HUES48 (cell line): ENCODE results near the gene RETREG2.

ENCODE experiments used
- H3K27ac ChIP-seq: one replicate; pipeline ENCODE4 v1.7.0; 2013; ENCODE audit warnings: low read depth, low read length, inconsistent platforms
- H3K27me3 ChIP-seq: 2 replicates; pipeline ENCODE4 v1.6.1; 2013; ENCODE audit warnings: mild to moderate bottlenecking, low read length; ENCODE audit not compliant: control insufficient read depth, insufficient read depth
- H3K36me3 ChIP-seq: 2 replicates; pipeline ENCODE4 v1.6.1; 2013; ENCODE audit warnings: low read length; ENCODE audit not compliant: control insufficient read depth, insufficient read depth
- H3K4me1 ChIP-seq: 2 replicates; pipeline ENCODE4 v1.6.1; 2013; ENCODE audit warnings: mild to moderate bottlenecking, low read length; ENCODE audit not compliant: control insufficient read depth, insufficient read depth
- H3K4me3 ChIP-seq: 2 replicates; pipeline ENCODE4 v1.5.1; 2013; ENCODE audit warnings: mild to moderate bottlenecking, low read depth, low read length
- H3K9ac ChIP-seq: 2 replicates; pipeline ENCODE4 v1.6.1; 2013; ENCODE audit warnings: mild to moderate bottlenecking, low read depth, low read length, moderate library complexity
- H3K9me3 ChIP-seq: 2 replicates; pipeline ENCODE4 v1.6.1; 2013; ENCODE audit warnings: low read length; ENCODE audit not compliant: control insufficient read depth, insufficient read depth

The RETREG2 gene

DNA sequence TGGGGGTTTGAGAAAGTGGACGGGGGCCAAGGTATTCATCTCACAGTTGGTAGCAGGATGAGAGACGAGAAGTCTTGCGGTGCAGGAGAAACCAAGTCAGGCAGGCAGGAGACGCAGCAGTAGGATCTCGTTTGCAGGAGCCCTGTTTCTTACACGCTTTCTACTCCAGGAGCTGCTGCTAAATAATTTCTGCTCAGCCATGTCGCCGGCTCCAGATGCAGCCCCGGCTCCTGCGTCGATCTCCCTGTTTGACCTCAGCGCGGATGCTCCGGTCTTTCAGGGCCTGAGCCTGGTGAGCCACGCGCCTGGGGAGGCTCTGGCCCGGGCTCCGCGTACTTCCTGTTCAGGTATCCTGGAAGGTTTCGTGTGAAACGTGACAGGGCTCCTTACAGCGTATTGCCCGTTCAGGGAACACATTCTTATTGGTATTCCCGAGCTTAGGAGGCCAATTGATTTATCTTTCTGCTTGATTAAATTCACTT lies 52.0 kb downstream of the RETREG2 start:
- H3K27ac ChIP-seq, result peak overlapping the region; percentile 88
- H3K9me3 ChIP-seq, result no peaks in the 10 kb centered on the region
- H3K27me3 ChIP-seq, result no peaks in the 10 kb centered on the region
- H3K9ac ChIP-seq, result peak overlapping the region; percentile 77
- H3K4me3 ChIP-seq, result peak overlapping the region; percentile 86
- peaks cover 5% of the 10 kb centered on the region; the same call in 1 of the 2 replicates for H3K4me1 ChIP-seq
- peaks cover 51% of the 10 kb centered on the region for H3K36me3 ChIP-seq

DNA sequence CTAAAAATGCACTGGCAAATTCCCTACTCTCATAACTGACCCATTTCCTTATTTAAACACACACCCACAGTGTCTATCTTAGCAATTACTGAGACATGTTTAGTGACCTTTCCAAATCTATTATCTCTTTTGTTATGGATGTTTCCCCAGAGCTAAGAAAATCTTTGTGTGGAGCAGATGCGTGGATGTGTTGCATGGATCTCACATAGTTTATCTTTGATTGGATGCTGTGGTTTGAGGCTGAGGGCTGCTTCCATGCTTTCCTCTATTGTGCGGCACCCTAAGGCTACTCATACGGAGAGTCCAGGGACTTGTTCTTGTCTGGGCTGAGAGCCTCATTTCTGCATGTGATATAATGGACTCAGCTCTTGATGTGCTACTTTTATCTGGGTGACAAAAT lies 56.3 kb downstream of the RETREG2 start:
- Histone ChIP-seq H3K9me3 (no peaks in the 10 kb centered on the region), H3K4me1 (no peaks in the 10 kb centered on the region), H3K36me3 (peaks cover 69% of the 10 kb centered on the region), H3K4me3 (no peak overlapping the region), H3K9ac (no peak overlapping the region), H3K27me3 (no peaks in the 10 kb centered on the region), H3K27ac (no peak overlapping the region)
